ENCODE measurements around the gene FCHSD1. TPM values are rescaled to one million over a fixed set of nuclear protein-coding genes. Genes with fewer than 3 reads are reported as not detected.
A peak's percentile ranks its signal among the peaks of the same experiment; 100 is the strongest.

FCHSD1 gene
- total and polyA plus RNA-seq, 10 of the 15 experiments (the other 5 are each of a cell fraction or from before 2014, with no cell fraction given) = 0.97 to 22.8 (median 10.7) TPM

DNA sequence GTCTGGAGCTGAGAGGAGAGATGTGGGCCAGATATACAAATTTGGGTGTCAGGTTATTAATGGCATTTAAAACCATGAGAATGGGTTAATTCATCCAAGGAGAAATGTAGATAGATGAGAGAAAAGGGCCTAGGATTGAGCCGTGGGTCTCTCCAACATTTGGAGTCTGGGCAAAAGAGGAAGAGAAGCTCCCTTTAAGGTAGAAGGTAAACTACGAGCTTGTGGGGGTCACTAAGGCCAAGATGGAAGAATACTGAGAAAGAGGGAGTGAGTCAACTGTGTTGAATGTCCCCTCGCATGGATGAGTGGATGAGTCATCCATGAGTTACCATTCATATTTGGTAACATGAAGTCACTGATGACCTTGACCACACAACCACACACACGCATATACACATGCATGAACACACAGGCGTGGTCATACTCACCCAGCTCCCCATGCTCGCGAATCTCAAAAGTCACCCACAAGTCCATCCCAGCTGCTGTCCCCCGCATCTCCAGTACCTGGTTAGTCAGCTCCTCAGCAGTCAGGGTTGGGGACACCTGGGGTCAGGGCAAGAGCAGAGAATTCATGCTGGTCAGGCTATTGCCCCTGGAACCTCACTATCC, 6.8 kb upstream of the FCHSD1 start:
- intact Hi-C loops (cut with micrococcal nuclease; ENCODE audit: unreplicated experiment) (no loop called here), in situ Hi-C loops (cut with MboI) (no loop called here)
- ATAC-seq (peak; percentile 88), DNase-seq (ENCODE audit: low read depth, low spot score) (no peak), FAIRE-seq (no peak)
- Histone ChIP-seq H3K36me3 (ENCODE audit: control insufficient read depth in 2 of 2, insufficient read depth in 2 of 2, low read length in 1 of 2) (no peaks in the 10 kb centered on the region), H3K79me2 (ENCODE audit: control insufficient read depth, insufficient read depth, low read length) (no peaks in the 10 kb centered on the region), H3K4me3 (no peak overlapping the region), H3K9me3 (replicated peaks; ENCODE audit: control insufficient read depth, insufficient read depth, low read length) (no peaks in the 10 kb centered on the region), H2AFZ (ENCODE audit: control insufficient read depth, low read depth, low read length) (no peak overlapping the region), H3K4me2 (ENCODE audit: control insufficient read depth, insufficient read depth) (no peak overlapping the region), H3K27me3 (replicated peaks in 1 of 2; ENCODE audit: control insufficient read depth in 2 of 2, insufficient read depth in 2 of 2, low read length in 1 of 2) (no peaks in the 10 kb centered on the region), H4K20me1 (ENCODE audit: control insufficient read depth, insufficient read depth) (no peaks in the 10 kb centered on the region), H3K27ac (ENCODE audit: control insufficient read depth, insufficient read depth) (no peak overlapping the region), H3K9ac (ENCODE audit: control insufficient read depth, insufficient read depth, low read length) (no peak overlapping the region), H3K4me1 (ENCODE audit: control insufficient read depth, insufficient read depth, low read length) (no peaks in the 10 kb centered on the region)
- 24% methylated on average over 8 of the region's 8 CpGs for WGBS (ENCODE audit: insufficient coverage, insufficient replicate concordance, low lambda C conversion rate, missing lambda C conversion rate)
- POLR2A ChIA-PET = no interaction called here
- SMC1A ChIA-PET (ENCODE audit: uncharacterized antibody, unreplicated experiment) = interaction anchor here (0.7 to 1.8 kb wide), 2 partner anchors 60 to 106 kb away, joined by 3 read pairs; no protein-coding TSS in a partner anchor
- no TSS peak for BruUV-seq (replicated peaks)
- CTCF ChIA-PET = interaction anchor here (0.7 to 2.6 kb wide), 8 partner anchors 21 to 485 kb away, joined by 3 to 12 read pairs (median 4); partner anchors contain the start of genes RELL2 and RNF14
- RAD21 ChIA-PET (ENCODE audit: unreplicated experiment) = no interaction called here
- TF ChIP-seq EED (IDR thresholded peaks at IDR 0.05; ENCODE audit: low read depth) = peak; percentile 83
- no peak for TF ChIP-seq NBN (IDR thresholded peaks at IDR 0.05)
- no peak for TF ChIP-seq TARDBP (IDR thresholded peaks at IDR 0.05; ENCODE audit: borderline replicate concordance)
- TF ChIP-seq, protein P1, sequence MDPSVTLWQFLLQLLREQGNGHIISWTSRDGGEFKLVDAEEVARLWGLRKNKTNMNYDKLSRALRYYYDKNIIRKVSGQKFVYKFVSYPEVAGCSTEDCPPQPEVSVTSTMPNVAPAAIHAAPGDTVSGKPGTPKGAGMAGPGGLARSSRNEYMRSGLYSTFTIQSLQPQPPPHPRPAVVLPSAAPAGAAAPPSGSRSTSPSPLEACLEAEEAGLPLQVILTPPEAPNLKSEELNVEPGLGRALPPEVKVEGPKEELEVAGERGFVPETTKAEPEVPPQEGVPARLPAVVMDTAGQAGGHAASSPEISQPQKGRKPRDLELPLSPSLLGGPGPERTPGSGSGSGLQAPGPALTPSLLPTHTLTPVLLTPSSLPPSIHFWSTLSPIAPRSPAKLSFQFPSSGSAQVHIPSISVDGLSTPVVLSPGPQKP (IDR thresholded peaks at IDR 0.05; ENCODE audit: low read depth, low read length) = no peak
- TF ChIP-seq BMI1 (IDR thresholded peaks at IDR 0.05; ENCODE audit: borderline replicate concordance) = no peak
- TF ChIP-seq, protein P2, sequence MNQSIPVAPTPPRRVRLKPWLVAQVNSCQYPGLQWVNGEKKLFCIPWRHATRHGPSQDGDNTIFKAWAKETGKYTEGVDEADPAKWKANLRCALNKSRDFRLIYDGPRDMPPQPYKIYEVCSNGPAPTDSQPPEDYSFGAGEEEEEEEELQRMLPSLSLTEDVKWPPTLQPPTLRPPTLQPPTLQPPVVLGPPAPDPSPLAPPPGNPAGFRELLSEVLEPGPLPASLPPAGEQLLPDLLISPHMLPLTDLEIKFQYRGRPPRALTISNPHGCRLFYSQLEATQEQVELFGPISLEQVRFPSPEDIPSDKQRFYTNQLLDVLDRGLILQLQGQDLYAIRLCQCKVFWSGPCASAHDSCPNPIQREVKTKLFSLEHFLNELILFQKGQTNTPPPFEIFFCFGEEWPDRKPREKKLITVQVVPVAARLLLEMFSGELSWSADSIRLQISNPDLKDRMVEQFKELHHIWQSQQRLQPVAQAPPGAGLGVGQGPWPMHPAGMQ (IDR thresholded peaks at IDR 0.05; ENCODE audit: borderline replicate concordance) = no peak
- TF ChIP-seq, protein P3, sequence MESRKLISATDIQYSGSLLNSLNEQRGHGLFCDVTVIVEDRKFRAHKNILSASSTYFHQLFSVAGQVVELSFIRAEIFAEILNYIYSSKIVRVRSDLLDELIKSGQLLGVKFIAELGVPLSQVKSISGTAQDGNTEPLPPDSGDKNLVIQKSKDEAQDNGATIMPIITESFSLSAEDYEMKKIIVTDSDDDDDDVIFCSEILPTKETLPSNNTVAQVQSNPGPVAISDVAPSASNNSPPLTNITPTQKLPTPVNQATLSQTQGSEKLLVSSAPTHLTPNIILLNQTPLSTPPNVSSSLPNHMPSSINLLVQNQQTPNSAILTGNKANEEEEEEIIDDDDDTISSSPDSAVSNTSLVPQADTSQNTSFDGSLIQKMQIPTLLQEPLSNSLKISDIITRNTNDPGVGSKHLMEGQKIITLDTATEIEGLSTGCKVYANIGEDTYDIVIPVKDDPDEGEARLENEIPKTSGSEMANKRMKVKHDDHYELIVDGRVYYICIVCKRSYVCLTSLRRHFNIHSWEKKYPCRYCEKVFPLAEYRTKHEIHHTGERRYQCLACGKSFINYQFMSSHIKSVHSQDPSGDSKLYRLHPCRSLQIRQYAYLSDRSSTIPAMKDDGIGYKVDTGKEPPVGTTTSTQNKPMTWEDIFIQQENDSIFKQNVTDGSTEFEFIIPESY (IDR thresholded peaks at IDR 0.05) = no peak
- no peak for TF ChIP-seq SREBF1 (IDR thresholded peaks at IDR 0.05; ENCODE audit: low read length)
- TF ChIP-seq, protein P4, sequence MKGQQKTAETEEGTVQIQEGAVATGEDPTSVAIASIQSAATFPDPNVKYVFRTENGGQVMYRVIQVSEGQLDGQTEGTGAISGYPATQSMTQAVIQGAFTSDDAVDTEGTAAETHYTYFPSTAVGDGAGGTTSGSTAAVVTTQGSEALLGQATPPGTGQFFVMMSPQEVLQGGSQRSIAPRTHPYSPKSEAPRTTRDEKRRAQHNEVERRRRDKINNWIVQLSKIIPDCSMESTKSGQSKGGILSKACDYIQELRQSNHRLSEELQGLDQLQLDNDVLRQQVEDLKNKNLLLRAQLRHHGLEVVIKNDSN (IDR thresholded peaks at IDR 0.05; ENCODE audit: borderline replicate concordance, extremely low read length, insufficient read depth, low read depth, low read length) = no peak
- no peak for TF ChIP-seq ZNF622 (IDR thresholded peaks at IDR 0.05)
- no peak for TF ChIP-seq NFXL1 (IDR thresholded peaks at IDR 0.05; ENCODE audit: borderline replicate concordance)
- TF ChIP-seq ZNF384 (IDR thresholded peaks at IDR 0.05; ENCODE audit: borderline replicate concordance, low read depth, low read length) = no peak
- TF ChIP-seq NR2C1 (IDR thresholded peaks at IDR 0.05) = no peak
- no peak for TF ChIP-seq EZH2 (IDR thresholded peaks at IDR 0.05; ENCODE audit: borderline replicate concordance, control insufficient read depth, low read depth, low read length)
- no peak; the same call in 1 of the 2 replicates for TF ChIP-seq GABPA (IDR thresholded peaks at IDR 0.05; ENCODE audit: low read depth)
- no peak for TF ChIP-seq SREBF2 (IDR thresholded peaks at IDR 0.05; ENCODE audit: low read length)
- peak in 1 of 2 experiments; percentile 62; a peak in 1 of 4 replicates for TF ChIP-seq ETV6 (conservative IDR thresholded peaks at IDR 0.05 in 1 of 2, IDR thresholded peaks at IDR 0.05 in 1 of 2; ENCODE audit: borderline replicate concordance in 1 of 2, low read depth in 1 of 2)
- no peak for TF ChIP-seq RCOR1 (conservative IDR thresholded peaks at IDR 0.05; ENCODE audit: low read depth, low read length)
